Measurements from ENCODE around the gene PRPSAP2.

DNA sequence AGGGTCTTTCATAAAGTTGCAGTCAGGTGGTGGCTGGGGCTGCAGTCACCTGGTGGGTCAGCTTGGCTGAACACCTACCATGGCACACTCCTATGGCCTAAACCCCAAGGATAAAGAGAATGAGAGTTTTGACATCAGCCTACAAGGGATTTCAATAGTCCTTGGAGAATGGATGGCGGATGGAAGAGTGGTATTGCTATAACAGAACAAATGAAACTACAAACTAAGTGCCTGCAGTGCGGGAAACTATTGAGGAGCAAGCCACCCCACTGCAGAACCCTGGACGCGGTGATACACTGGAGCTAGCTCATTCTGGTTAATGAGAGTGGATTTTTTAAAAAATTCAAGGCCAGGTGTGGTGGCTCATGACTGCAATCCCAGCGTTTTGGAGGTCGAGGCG is 3.0 kb upstream of the PRPSAP2 start:
- TF ChIP-seq CTCF (IDR thresholded peaks at IDR 0.05): no peak
- TF ChIP-seq EP300 (IDR thresholded peaks at IDR 0.05): no peak
- TF ChIP-seq POLR2AphosphoS5 (IDR thresholded peaks at IDR 0.05): no peak

Data from gastroesophageal sphincter (tissue), 3 donors.